GM20431 (cell line): ENCODE measurements around the gene OR5AR1.
"Not testable (repeated sequence)": the region's sequence is repeated elsewhere in the genome, so short reads cannot be mapped to it uniquely, and the experiment has no call there.

Experiments used
- in situ Hi-C: fragments of 300-500 bp; cut with MseI, MboI; formaldehyde crosslinking; loops from one replicate; pipeline ENCODE4 v1.15.0; 2020; ENCODE audit warnings: low sequenced_read_pairs; ENCODE audit not compliant: unreplicated experiment

Gene OR5AR1

GRCh38 chr11:56663386-56663785 is at the start of gene OR5AR1:
Gene OR5AR1, plus strand, starts transcription at chr11:56663686. Its CDS starts 0 bp downstream, at chr11:56663686.
- in situ Hi-C loops: no loop called here

GRCh38 chr11:56624661-56625110 is 38.8 kb upstream of the OR5AR1 start:
- in situ Hi-C loops: no loop called here

- in situ Hi-C loops: no loop called here
These were observed 37.5 kb upstream of the OR5AR1 start for GRCh38 chr11:56625946-56626345.

- in situ Hi-C loops: no loop called here
These were observed 31.2 kb upstream of the OR5AR1 start for GRCh38 chr11:56632329-56632728.

- in situ Hi-C loops: no loop called here
These were observed 26.6 kb upstream of the OR5AR1 start for GRCh38 chr11:56636861-56637260.

- in situ Hi-C loops: no loop called here
These were observed 26.0 kb upstream of the OR5AR1 start for GRCh38 chr11:56637500-56637899.

- in situ Hi-C loops: no loop called here
These were observed 21.1 kb upstream of the OR5AR1 start, which contains the start of gene OR5AP2 for GRCh38 chr11:56642339-56642738. Gene OR5AP2, minus strand, starts transcription at chr11:56642439. Its CDS starts 0 bp downstream, at chr11:56642439.

- in situ Hi-C loops: no loop called here
These were observed 3.7 kb upstream of the OR5AR1 start for GRCh38 chr11:56659755-56660154.

GRCh38 chr11:56670984-56671383 is 7.5 kb downstream of the OR5AR1 start:
- in situ Hi-C loops: no loop called here

- in situ Hi-C loops: no loop called here
These were observed 25.1 kb downstream of the OR5AR1 start for GRCh38 chr11:56688554-56689100.

- in situ Hi-C loops: not testable (repeated sequence)
These were observed 27.7 kb downstream of the OR5AR1 start for GRCh38 chr11:56691179-56691578.

GRCh38 chr11:56693428-56693827 is 29.9 kb downstream of the OR5AR1 start:
- in situ Hi-C loops: no loop called here

GRCh38 chr11:56698795-56699194 is 35.3 kb downstream of the OR5AR1 start, which contains the start of gene OR9G1:
Gene OR9G1, plus strand, starts transcription at chr11:56699095. Its CDS starts 1,293 bp downstream, at chr11:56700388.
- in situ Hi-C loops: no loop called here

- in situ Hi-C loops: no loop called here
These were observed 36.9 kb downstream of the OR5AR1 start for GRCh38 chr11:56700242-56700913.

GRCh38 chr11:56700914-56701485 is 37.5 kb downstream of the OR5AR1 start:
- in situ Hi-C loops: no loop called here

GRCh38 chr11:56705784-56706396 is 42.4 kb downstream of the OR5AR1 start:
- in situ Hi-C loops: no loop called here

- in situ Hi-C loops: no loop called here
These were observed 43.0 kb downstream of the OR5AR1 start for GRCh38 chr11:56706486-56706885.

GRCh38 chr11:56714206-56714605 is 50.7 kb downstream of the OR5AR1 start:
- in situ Hi-C loops: no loop called here
